SHP77 treated with DMSO at 0.1 percent for 48 hours (cell line): ENCODE measurements around the gene HOXB7.

Experiments used
- DNase-seq: peaks from one replicate; lab custom pipeline; 2025; lab: John Stamatoyannopoulos, UW

HOXB7 gene

DNA sequence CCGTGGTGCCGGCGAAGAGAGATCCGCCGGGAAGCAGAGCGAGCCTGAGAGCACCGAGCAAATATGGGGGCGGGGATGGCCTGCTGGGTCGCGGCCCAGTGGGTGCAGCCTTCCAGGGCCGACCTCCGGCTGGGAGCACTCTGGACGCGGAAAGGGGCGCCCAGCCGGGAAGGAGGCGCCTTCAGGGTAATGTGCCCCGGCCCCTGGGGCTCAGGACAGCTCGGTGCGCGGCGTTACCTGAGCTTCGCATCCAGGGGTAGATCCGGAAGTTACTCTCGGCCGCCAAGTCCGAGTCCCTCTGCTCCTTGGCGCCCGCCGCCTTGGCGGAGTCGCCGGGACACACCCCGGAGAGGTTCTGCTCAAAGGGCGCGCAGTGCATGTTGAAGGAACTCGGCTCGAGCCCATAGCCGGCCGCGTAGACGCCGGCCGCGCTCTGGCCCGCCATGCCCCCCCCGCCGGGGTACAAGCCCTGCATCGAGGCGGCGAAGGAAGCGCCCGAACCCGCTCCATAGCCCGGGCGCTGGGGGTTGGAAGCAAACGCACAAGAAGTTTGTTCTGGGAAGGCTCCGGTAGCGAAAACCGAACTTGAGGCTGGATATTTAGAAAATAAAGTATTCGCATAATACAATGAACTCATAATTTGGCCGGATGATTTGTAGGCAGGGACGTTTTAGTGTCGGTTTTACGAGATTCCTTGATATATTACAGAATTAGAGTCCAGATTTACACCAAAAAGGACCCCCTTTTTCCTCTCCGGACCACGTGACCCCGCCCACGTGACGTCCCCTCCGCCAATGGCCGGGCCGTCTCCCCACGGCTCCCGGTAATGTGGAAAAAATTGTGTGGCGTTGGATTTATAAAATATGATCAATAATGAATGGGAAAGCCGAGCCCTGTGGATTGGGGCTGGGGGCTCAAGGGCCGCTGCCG, at the start of gene HOXB7:
Gene HOXB7 (minus strand): TSS at position 736 of the 930 bp plus-strand sequence. CDS start 99 bp downstream, at position 637.
- peak; percentile 47 for DNase-seq

DNA sequence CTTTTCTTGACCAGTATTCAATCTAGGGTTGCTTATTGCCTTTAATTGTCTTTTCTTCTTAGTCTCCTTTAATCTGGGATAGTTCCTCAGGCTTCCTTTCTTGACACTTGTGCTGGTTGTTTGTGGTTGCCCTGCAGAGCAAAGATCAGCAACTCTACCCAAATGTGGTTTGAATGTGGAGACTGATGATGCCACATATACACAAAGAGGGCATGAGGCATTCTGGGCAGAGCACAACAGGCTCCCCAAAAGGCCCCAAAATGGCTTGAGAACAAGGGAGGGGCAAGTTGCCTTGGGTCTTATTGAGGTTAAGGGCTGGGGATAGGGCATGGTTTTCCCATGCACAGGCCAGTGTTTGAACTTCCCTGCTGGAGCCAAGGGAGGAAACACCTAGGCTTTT, 45.1 kb upstream of the HOXB7 start:
- no peak for DNase-seq

DNA sequence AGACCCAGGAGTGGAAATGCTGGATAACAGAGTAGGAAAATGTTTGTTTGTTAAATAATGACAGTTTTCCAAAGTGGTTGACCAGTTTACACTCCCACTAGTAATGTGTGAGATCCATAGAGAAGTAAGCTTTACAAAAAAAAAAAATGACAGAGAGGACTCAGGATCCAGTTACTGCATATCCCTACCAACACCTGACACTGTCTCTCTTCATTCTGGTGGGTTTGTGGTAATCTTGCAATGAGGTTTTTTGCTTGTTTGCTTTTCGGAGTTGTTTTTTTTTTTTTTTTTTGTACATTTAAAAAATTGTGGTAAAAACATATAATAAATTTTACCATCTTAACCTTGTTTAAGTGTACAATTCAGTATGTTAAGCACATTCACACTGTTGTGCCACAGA, 38.9 kb upstream of the HOXB7 start:
- DNase-seq, result no peak

DNA sequence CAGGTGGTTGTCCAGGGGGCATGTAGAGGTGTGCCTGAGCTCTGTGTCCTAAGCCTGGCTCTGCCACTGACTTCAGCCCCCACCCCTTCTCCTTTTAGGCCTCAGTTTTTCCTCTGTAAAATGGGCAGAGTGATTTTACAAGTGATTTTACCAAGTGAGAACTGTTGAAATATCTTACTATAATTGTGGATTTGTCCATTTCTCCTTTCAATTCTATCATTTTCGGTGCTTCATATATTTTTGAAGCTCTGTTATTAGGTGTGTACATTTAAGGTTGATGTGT, 37.1 kb upstream of the HOXB7 start:
- no peak for DNase-seq

DNA sequence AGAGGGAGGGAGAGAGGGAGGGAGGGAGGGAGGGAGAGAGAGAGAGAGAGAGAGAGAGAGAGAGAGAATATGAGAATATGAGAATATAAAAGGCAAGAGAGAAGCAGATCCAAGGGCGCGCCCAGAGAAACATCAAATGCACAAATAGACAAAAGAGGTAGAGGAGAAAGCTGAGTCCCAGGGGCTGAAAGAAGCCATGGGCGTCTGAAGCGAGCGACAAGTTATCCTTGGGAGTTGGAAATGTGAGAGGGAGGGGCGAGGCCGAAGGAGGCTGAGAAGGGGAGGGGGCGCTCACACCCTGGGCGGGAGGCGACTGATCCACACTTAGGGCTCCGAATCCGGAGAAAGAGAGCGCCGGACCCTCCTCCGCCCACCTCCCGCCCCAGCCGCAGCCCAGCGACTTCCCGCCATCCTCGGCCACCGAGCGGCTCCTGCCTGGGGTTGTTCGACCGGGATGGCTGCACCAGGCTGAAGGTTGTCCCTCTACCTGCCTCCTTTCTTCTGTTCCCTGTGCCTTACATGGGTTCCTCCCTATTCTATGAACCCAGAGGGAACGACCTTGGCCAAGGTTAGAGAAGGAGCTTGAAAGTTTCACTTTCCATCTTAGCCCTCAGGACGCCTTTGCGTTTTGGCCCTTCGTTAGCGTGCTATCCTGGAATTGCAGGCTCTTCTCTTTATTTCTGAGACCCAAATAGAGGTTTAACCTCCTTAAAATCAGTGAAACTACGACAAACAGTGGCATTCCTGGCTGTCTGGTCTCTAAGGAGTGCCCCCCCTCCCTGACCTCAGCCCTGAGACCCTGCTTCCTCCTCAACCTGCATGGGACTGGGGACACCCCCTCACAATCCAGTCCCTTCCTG, 36.5 kb upstream of the HOXB7 start:
- DNase-seq, result no peak

DNA sequence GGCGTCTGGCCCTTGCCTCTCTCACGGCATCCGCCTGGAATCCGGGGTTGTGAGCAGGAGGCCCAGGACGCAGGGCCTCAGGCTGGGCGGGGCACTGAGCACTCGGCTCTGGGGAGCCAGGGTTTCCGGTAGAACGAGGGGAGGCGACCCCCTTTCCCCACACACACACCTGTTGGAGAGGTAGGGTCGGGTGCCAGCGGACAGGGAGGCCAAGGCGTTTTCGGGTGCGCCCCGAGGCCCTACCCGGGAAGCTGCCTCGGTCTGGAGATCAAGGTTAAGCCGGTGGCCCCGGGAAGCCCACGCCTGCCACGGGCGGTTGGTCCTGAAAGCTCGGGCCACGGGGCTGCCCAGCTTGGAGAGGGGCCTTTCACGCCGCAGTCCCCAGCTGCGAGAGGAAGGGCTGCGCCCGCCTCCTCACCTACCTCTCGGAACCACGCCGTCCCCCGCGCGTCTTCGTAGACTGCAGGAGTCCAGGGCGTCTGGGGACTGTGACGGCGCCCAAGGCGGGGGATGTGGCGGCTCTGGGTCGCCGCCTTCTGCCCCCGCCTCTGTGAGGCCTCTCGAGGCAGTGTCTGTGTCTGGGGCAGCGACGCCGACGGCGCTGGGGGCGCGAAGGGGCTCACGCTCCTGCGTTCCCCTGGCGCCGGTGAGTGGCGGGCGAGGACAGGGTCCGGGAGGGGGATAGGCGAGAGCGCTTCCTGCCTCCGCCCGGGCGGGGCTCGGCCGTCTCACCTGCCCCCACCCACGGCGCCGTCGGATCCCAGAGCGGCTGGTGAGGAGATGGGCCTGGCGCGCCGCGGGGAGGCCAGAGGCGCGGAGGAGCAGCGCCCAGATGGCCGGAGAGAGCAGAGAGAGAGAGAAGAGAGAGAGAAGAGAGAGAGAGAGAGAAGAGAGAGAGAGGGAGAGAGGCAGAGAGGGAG, 35.6 kb upstream of the HOXB7 start:
- DNase-seq, result peak; percentile 51

DNA sequence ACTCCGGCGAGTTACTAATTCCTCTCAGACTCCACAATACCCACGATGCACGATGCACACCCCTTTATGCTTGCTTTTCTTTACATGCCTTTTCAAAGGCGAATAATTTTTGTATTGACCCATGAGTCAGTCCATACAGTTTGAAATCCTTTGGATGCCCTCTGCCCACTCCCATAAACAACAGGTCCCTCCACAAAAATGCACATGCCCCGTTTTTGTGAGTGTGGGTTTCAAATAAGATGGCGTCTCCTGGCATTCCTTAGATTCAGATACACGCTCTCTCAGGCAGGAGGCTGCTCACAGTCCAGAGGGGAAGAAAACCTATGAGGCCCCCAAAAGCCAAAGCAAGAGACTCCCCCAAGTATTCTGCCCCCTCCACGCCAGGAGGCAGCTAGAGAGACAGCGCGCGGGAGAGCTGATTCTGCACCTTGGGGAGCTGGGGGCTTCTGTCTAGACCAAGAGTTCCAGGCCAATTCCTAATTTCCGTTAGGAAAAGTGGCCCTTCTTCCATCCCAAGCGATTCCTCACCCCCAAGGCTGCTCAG, 34.9 kb upstream of the HOXB7 start:
- no peak for DNase-seq

DNA sequence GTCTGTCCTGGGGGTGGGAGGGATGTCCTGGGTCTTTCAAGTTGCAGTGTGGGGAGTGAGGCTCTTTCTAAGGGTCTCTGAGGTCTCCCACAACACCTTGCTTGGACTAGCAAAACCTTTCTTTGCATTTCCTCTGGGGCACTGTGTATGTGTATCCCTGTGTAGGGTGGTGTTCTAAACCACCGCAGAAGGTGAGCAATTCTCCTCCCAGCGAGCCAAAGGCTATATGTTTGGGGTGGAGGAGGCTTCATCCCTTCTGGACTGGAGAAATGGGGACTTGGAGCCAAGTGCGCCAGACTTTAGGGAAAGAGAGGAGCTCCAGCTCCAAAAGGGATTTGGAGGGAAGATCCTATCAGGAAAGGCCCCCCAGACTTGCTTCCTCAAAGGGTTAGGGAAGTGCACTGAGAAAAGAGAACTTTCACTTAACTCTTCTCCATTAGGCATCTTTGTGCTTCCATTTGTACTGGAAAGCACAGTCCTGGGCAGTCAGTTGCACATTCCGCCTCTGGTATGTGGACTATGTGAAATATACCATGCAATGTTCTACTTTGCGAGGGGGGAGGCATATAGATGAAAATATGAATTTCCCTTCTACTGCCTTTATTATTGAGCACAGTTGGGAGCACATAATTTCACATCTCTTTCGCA, 34.2 kb upstream of the HOXB7 start:
- DNase-seq, result no peak

DNA sequence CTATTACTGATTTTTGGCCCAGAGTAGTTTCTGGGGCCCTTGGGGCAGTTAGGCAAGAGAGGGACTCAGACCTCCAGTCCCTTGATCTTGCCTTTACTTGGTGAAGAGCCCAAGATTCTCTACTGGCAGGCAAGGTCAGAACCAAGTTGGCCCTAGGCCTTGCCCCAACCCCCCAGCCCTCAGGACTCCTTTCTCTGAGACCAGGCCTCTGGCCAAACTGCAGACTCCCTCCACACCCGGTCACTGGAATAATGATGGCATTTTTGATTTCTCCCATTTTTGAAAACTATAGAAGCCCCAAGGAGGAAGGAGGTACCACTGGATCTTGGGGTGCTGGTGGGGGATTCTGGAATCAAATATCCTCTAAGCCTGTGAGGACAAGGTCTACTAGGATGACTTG, 33.3 kb upstream of the HOXB7 start:
- no peak for DNase-seq

DNA sequence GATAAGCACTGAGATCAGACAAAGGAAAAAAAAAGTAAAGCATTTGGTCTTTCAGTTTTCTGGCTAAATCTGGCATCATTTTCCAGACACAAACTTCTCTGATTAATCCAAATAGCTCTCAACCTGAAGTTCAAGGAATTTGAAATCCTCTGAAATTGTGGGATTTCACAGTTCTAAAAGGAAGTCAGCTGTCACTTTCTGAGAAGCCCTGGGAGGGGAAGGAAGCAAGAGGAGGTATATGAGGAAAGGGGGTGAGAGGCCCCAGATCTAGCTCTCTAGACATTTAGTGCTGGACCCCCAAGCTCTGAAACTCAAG, 32.8 kb upstream of the HOXB7 start:
- DNase-seq, result no peak

DNA sequence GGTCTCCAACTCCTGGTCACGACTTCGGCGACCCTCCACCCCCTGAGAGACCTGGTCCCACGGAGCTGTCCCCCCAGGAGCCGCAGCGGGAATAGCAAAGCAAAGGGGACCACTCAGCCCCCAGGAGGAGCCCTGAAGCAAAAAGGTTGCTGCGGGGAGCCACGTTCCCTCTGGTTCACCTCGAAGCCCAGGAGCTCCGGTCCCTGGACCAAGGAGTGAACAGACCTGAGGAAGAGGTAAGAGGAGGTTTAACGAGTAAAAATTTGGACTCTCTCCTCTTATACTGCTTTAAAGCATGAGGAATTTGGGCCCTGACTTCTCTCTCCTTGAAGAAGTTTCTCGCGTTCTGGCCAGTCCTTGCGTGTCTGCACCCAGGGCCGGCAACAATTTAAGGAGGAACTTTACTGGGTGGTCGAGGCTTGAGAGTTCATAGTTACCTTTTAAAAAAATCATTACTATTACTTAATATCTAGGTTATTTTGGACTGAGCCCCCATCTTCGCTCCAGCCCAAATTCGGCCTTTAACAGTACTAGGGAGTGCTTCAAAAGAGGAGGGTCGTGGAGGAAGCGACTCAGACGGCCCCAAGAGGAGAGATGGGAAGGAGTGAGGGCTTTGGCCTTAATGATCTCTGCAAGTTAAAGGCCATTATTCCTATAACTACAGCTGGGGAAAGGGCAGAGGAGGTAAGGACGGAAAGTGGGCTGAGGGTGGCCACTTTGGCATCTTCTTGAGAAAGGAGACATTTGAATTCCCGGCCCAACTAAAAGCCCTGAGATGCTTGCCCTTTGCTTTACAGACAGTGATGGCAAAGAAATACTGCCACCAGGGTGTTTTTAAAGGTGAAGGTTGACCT, 32.3 kb upstream of the HOXB7 start:
- DNase-seq, result no peak

DNA sequence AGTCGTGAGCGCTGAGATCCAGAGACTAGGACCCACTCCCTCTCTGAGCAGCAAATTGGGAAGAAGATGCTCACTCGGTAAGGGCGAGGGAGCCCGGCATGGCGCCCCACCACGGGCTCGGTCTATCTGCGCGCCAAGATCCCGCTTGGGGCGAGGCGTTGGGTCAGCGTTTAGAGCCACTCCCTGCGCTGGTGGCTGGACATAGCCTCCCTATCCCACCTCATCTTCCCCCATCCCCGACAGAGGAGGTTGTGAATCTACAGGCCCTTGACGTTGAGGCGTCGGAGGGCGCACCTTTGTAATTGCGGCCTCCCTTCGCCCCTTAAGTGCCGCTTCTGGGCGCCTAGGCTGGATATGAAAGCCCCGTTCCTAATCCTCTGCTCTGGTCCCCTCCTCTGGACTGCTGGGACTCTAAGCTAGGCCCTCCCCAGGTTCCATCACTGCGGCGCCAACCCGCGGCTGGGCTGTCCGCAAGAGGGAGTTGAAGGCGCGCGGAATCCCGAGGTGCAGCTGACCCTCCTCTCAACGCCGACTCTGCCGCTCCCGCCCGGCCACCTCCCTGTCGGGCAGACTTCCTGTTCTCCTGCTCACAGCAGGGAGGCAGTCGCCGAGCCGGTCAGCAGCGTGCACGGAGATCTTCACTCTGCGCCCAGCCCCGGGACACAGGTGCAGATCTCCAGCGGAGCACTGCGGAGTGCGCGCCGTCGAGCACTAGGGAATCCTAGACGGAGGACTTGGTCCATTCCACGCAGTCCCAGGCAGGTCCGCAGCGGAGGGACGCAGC, 31.4 kb upstream of the HOXB7 start:
- DNase-seq, result no peak

DNA sequence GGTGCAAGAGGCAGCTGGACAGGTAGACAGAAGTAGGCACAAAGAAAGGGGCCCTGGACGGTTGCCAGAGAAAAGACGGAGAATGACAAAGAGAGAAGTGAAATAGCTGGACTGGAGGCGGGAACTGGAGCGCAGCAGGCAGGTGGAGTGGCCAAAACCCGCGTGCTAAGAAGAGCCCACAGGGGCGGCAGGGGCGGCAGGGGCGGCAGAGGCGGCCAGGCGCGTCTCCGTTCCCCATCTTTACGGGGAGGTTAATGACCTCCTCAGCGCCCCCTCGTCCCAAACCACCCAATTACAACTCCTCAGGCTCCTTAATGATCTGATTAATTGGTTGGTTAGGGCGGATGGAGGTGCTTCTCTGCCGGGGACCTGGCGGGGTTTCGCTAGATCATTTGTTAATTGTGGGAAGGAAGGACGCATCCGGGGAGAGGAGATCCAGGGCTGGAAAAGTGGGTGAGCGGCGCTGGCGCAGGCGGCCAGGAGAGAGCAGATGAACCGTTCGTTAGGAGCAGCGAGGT, 30.8 kb upstream of the HOXB7 start:
- no peak for DNase-seq

DNA sequence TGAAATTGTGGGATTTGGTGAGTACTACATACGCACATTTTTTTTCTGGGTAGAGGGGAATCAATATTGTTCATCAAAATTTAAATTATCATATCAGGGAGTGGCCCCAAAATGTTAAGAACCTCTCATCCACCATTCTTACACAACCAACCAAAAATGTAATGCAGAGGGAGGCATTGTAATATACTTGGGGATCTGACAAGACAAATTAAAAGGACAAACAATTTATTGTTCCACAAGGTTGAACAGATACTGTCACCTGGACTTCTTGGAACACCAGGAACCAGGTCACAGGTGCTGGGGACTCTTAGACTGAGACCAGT, 30.0 kb upstream of the HOXB7 start:
- DNase-seq, result no peak

DNA sequence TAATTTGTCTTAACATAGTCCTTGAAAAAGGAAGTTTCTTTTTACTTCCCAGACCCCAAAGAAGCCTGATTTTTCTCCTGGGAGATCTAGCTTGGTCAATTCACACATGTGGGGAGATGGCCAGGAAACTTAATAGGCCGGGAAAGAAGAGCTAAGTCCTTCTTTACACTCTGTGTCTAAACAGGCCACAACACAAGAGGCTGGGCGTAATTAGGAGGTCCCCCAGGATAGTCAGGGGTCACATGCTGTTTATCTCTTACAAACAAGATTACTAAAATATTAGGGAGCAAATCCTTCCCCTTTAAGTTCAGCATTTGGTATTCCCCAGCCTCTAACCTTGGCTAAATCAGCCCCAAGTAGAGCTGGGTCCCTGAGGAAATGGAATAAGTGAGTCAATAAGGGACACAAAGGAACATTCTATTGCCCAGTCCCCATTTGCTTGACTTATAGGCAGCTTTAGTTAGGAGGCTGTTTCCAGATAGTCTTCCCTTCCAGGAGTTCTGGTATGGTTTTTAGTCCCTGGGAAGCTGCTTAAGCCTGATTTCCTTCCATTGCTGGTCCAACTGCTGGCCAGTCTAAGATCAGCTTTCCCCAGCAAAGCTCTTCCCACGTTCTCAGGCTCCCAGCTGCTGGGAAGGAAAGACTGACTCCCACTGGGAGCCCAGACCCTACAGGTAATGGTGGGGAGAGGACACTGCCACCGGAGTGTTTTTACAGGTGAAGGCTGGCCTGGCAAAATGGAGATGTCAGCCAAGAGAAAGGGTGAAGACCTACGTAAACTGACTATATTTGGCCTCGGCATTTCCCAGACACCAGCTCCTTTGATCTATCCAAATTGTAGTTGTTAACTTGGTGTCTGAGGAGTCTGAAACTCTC, 29.4 kb upstream of the HOXB7 start:
- no peak for DNase-seq

DNA sequence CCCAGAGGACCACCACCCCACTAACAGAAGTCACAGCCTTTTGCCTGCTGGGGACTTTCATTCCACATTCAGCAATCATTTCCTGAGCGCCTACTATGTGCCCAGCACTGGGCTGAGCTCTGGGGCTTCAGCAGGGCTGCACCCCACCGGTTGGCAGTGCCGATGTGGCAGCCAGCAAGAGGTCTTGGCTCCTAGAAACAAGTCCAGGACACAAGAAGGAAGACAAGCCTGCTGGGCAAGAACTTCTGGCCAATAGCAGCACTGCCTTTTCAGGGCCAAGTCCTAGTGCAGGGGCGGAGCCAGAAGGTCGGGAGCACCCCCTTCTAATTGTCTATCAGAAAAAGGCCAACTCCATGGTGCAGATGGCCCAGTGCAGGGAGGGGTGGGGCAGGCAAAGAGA, 28.3 kb upstream of the HOXB7 start:
- DNase-seq, result no peak

DNA sequence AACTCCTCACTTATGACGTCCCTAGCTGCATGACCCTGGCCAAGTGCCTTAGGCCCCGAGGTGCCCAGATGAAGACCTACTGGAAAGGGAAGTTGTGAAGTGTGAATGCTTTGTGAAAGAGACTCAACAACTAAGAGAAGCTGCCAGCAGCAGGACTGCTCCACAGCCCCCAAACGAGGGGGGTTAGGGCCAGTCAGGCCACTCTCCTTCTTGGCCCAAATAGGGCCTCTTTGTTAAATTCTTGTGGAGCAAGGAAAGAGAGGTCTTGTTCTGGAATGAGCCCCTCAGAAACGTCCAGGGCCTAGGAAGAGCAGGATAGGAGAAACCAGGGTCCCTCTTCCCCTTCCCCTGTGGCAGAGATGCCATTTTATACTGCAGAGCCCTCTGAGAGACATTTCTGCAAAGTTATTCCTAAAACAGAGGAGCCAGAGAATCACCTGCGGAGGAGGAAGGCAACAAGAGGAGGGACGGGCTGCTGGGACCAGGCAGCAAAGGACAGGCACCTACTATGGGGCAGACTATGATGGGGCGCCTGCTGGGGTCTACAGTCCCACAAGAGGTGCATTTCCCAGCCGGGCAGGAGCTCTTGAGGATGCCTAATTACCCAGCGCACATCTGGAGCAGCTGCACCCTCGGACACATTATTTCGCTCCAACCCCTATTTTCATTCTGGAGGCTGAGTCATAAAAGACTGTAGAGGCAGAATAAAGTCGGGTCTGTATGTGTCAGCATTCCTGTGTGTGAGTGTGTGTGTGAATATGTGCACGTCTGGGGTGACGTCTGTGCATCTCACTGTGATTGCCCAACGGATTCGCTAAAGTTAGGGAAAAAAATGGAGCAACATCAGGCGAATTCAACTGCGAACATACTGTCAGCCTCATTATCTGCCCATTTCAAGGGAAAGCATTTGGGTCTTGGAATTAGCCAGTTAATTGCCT, 26.8 kb upstream of the HOXB7 start:
- DNase-seq, result no peak
